HEK293 (cell line): Measurements from ENCODE around the gene SSTR1.

ENCODE experiments used
- KLF9 ChIP-seq: fragments of 450-650 bp; formaldehyde crosslinking; IDR thresholded peaks from 2 replicates; pipeline ENCODE4 v1.5.1; 2016; ENCODE audit warnings: missing biosample characterization, missing genetic modification characterization, low read depth
- ZBTB7A ChIP-seq: fragments of 450-650 bp; formaldehyde crosslinking; IDR thresholded peaks from 2 replicates; pipeline ENCODE4 v1.5.1; 2016; ENCODE audit warnings: low read depth, missing biosample characterization, missing genetic modification characterization
- ZNF112 ChIP-seq: fragments of 450-650 bp; formaldehyde crosslinking; IDR thresholded peaks from 2 replicates; pipeline ENCODE4 v1.5.0; 2017; ENCODE audit warnings: missing biosample characterization, missing genetic modification characterization
- ZNF140 ChIP-seq: fragments of 450-650 bp; formaldehyde crosslinking; IDR thresholded peaks from 2 replicates; pipeline ENCODE4 v1.5.1; 2016; ENCODE audit warnings: missing biosample characterization, missing genetic modification characterization
- ZNF175 ChIP-seq: fragments of 450-650 bp; formaldehyde crosslinking; IDR thresholded peaks from 2 replicates; pipeline ENCODE4 v1.5.1; 2016; ENCODE audit warnings: missing biosample characterization, missing genetic modification characterization
- ZNF394 ChIP-seq: fragments of 450-650 bp; formaldehyde crosslinking; IDR thresholded peaks from 2 replicates; pipeline ENCODE4 v1.5.1; 2016; ENCODE audit warnings: missing biosample characterization, missing genetic modification characterization, mild to moderate bottlenecking, moderate library complexity, borderline replicate concordance
- ZNF768 ChIP-seq: fragments of 450-650 bp; formaldehyde crosslinking; IDR thresholded peaks from 2 replicates; pipeline ENCODE4 v1.5.1; 2018; ENCODE audit warnings: missing biosample characterization, mild to moderate bottlenecking, missing genetic modification characterization
- TF ChIP-seq, protein P1 (sequence below): fragments of 450-650 bp; formaldehyde crosslinking; IDR thresholded peaks from 2 replicates; pipeline ENCODE4 v1.5.1; 2016; ENCODE audit warnings: missing biosample characterization, missing genetic modification characterization
- TF ChIP-seq, protein P2 (sequence below): fragments of 450-650 bp; formaldehyde crosslinking; IDR thresholded peaks from 2 replicates; pipeline ENCODE4 v1.5.0; 2017; ENCODE audit warnings: missing biosample characterization, missing genetic modification characterization, borderline replicate concordance
- TF ChIP-seq, protein P3 (sequence below): fragments of 450-650 bp; formaldehyde crosslinking; IDR thresholded peaks from 2 replicates; pipeline ENCODE4 v1.5.1; 2016; ENCODE audit warnings: missing biosample characterization, missing genetic modification characterization
- TF ChIP-seq, protein P4 (sequence below): fragments of 450-650 bp; formaldehyde crosslinking; IDR thresholded peaks from 2 replicates; pipeline ENCODE4 v1.5.1; 2016; ENCODE audit warnings: missing biosample characterization, missing genetic modification characterization

DNA sequence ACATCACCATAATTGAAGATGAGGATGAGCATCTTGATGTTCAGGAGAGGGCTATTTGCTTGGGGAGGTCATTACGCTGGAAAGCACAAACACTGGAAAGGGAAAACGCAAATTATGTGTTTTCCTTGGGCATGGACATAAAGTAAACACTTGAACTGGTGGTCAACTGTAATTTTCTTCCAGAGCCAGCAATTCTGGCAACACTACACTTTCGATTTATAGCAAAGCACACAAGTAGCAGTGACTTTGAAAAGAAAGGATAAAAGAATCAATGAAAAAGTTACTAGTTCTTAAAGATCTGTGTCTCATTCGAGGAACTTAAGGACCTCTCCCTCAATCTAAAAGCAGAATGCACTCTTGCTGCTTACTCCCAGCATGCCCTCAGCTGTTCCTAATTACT is 46.0 kb downstream of the SSTR1 start:
- TF ChIP-seq, protein P1, sequence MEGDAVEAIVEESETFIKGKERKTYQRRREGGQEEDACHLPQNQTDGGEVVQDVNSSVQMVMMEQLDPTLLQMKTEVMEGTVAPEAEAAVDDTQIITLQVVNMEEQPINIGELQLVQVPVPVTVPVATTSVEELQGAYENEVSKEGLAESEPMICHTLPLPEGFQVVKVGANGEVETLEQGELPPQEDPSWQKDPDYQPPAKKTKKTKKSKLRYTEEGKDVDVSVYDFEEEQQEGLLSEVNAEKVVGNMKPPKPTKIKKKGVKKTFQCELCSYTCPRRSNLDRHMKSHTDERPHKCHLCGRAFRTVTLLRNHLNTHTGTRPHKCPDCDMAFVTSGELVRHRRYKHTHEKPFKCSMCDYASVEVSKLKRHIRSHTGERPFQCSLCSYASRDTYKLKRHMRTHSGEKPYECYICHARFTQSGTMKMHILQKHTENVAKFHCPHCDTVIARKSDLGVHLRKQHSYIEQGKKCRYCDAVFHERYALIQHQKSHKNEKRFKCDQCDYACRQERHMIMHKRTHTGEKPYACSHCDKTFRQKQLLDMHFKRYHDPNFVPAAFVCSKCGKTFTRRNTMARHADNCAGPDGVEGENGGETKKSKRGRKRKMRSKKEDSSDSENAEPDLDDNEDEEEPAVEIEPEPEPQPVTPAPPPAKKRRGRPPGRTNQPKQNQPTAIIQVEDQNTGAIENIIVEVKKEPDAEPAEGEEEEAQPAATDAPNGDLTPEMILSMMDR (tag by site-specific recombination), result no peak
- no peak for TF ChIP-seq ZNF175 (tag by site-specific recombination)
- TF ChIP-seq, protein P2, sequence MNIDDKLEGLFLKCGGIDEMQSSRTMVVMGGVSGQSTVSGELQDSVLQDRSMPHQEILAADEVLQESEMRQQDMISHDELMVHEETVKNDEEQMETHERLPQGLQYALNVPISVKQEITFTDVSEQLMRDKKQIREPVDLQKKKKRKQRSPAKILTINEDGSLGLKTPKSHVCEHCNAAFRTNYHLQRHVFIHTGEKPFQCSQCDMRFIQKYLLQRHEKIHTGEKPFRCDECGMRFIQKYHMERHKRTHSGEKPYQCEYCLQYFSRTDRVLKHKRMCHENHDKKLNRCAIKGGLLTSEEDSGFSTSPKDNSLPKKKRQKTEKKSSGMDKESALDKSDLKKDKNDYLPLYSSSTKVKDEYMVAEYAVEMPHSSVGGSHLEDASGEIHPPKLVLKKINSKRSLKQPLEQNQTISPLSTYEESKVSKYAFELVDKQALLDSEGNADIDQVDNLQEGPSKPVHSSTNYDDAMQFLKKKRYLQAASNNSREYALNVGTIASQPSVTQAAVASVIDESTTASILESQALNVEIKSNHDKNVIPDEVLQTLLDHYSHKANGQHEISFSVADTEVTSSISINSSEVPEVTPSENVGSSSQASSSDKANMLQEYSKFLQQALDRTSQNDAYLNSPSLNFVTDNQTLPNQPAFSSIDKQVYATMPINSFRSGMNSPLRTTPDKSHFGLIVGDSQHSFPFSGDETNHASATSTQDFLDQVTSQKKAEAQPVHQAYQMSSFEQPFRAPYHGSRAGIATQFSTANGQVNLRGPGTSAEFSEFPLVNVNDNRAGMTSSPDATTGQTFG, result no peak
- TF ChIP-seq, protein P3, sequence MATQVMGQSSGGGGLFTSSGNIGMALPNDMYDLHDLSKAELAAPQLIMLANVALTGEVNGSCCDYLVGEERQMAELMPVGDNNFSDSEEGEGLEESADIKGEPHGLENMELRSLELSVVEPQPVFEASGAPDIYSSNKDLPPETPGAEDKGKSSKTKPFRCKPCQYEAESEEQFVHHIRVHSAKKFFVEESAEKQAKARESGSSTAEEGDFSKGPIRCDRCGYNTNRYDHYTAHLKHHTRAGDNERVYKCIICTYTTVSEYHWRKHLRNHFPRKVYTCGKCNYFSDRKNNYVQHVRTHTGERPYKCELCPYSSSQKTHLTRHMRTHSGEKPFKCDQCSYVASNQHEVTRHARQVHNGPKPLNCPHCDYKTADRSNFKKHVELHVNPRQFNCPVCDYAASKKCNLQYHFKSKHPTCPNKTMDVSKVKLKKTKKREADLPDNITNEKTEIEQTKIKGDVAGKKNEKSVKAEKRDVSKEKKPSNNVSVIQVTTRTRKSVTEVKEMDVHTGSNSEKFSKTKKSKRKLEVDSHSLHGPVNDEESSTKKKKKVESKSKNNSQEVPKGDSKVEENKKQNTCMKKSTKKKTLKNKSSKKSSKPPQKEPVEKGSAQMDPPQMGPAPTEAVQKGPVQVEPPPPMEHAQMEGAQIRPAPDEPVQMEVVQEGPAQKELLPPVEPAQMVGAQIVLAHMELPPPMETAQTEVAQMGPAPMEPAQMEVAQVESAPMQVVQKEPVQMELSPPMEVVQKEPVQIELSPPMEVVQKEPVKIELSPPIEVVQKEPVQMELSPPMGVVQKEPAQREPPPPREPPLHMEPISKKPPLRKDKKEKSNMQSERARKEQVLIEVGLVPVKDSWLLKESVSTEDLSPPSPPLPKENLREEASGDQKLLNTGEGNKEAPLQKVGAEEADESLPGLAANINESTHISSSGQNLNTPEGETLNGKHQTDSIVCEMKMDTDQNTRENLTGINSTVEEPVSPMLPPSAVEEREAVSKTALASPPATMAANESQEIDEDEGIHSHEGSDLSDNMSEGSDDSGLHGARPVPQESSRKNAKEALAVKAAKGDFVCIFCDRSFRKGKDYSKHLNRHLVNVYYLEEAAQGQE (tag by site-specific recombination), result no peak
- no peak for TF ChIP-seq ZNF112 (tag by site-specific recombination)
- TF ChIP-seq ZBTB7A (tag by site-specific recombination), result no peak
- TF ChIP-seq, protein P4, sequence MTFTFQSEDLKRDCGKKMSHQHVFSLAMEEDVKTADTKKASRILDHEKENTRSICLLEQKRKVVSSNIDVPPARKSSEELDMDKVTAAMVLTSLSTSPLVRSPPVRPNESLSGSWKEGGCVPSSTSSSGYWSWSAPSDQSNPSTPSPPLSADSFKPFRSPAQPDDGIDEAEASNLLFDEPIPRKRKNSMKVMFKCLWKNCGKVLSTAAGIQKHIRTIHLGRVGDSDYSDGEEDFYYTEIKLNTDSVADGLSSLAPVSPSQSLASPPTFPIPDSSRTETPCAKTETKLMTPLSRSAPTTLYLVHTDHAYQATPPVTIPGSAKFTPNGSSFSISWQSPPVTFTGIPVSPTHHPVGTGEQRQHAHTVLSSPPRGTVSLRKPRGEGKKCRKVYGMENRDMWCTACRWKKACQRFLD, result no peak
- no peak for TF ChIP-seq ZNF140 (tag by site-specific recombination)
- no peak for TF ChIP-seq ZNF768 (tag by site-specific recombination)
- TF ChIP-seq KLF9, result no peak
- TF ChIP-seq ZNF394 (tag by site-specific recombination), result no peak
